GM12878 (cell line): ENCODE data around the gene CDC16. TPM values are rescaled to one million over a fixed set of nuclear protein-coding genes. Genes with fewer than 3 reads are reported as not detected.
"Not testable (repeated sequence)": the region's sequence is repeated elsewhere in the genome, so short reads cannot be mapped to it uniquely, and the experiment has no call there.

ENCODE experiments used
- ATAC-seq: fragments of 200-7000 bp; cut with Tn5 transposase; 3 replicates; pipeline ENCODE4 v1.9.1; 2020; ENCODE audit warnings: mild to moderate bottlenecking, moderate library complexity
- BruUV-seq: library from RNA; stranded (reverse); fragments of 400-500 nt; replicated peaks from 2 replicates; lab custom pipeline; 2021; lab: Mats Ljungman, UMichigan
- CTCF ChIA-PET: fragments of 300-600 bp; sonication (Branson Sonifier 250); formaldehyde crosslinking; extraction: SDS; loops from one replicate; lab custom pipeline; 2021; ENCODE audit warnings: inconsistent platforms; lab: Yijun Ruan, JAX
- POLR2A ChIA-PET: fragments of 350-600 bp; formaldehyde crosslinking; extraction: SDS; loops from one replicate; lab custom pipeline; 2021; ENCODE audit warnings: inconsistent platforms; lab: Charles Lee
- RAD21 ChIA-PET: fragments of 300-600 bp; sonication (Branson Sonifier 250); formaldehyde crosslinking; loops from one replicate; lab custom pipeline; 2023; ENCODE audit warnings: antibody characterized with exemption; ENCODE audit not compliant: unreplicated experiment; lab: Charles Lee
- SMC1A ChIA-PET: fragments of 300-600 bp; sonication (Branson Sonifier 250); formaldehyde crosslinking; loops from one replicate; lab custom pipeline; 2023; ENCODE audit not compliant: unreplicated experiment, uncharacterized antibody; lab: Charles Lee
- DNase-seq: peaks from one replicate; pipeline ENCODE4 v3.0.0-alpha.2; 2011; ENCODE audit warnings: low read depth, low spot score
- FAIRE-seq: peaks from 3 replicates; lab custom pipeline; 2011; peaks lifted over from hg19 to GRCh38; lab: Jason Lieb, UNC
- H2AFZ ChIP-seq: 2 replicates; pipeline ENCODE4 v1.6.0; 2011; ENCODE audit warnings: low read depth, low read length, control low read depth; ENCODE audit not compliant: control insufficient read depth
- H3K27ac ChIP-seq: 2 replicates; pipeline ENCODE4 v1.5.1; 2011; ENCODE audit warnings: control low read depth; ENCODE audit not compliant: control insufficient read depth, insufficient read depth
- H3K27me3 ChIP-seq, 2 experiments: replicated peaks in 1 of 2; 2 replicates each; pipeline versions ENCODE4 v1.6.0 to v1.6.1; 2011; ENCODE audit warnings: low read length in 1 of 2; ENCODE audit not compliant: control insufficient read depth in 2 of 2, insufficient read depth in 2 of 2
- H3K36me3 ChIP-seq, 2 experiments: 2 replicates each; pipeline ENCODE4 v1.5.1; 2011; ENCODE audit warnings: low read length in 1 of 2; ENCODE audit not compliant: control insufficient read depth in 2 of 2, insufficient read depth in 2 of 2
- H3K4me1 ChIP-seq: 2 replicates; pipeline ENCODE4 v1.6.1; 2011; ENCODE audit warnings: mild to moderate bottlenecking, low read length, moderate library complexity, mixed read lengths; ENCODE audit not compliant: control insufficient read depth, insufficient read depth
- H3K4me2 ChIP-seq: 2 replicates; pipeline ENCODE4 v1.6.0; 2011; ENCODE audit warnings: control low read depth; ENCODE audit not compliant: control insufficient read depth, insufficient read depth
- H3K4me3 ChIP-seq: fragments of 200-600 bp; sonication (generic); 2 replicates; pipeline ENCODE4 v1.5.1; 2016
- H3K79me2 ChIP-seq: 2 replicates; pipeline ENCODE4 v1.6.0; 2011; ENCODE audit warnings: low read length; ENCODE audit not compliant: control insufficient read depth, insufficient read depth
- H3K9ac ChIP-seq: 2 replicates; pipeline ENCODE4 v1.8.0; 2011; ENCODE audit warnings: low read length, control low read depth, mixed read lengths; ENCODE audit not compliant: control insufficient read depth, insufficient read depth
- H3K9me3 ChIP-seq: replicated peaks from 3 replicates; pipeline ENCODE4 v1.5.1; 2011; ENCODE audit warnings: mild to moderate bottlenecking, low read length; ENCODE audit not compliant: control insufficient read depth, insufficient read depth
- H4K20me1 ChIP-seq: 2 replicates; pipeline ENCODE4 v1.6.0; 2011; ENCODE audit not compliant: control insufficient read depth, insufficient read depth
- BRCA1 ChIP-seq: IDR thresholded peaks from 2 replicates; pipeline ENCODE4 v1.6.1; 2011; ENCODE audit warnings: low read depth, low read length, improper control_type of control experiment
- CHD1 ChIP-seq: IDR thresholded peaks from 2 replicates; pipeline ENCODE4 v1.6.1; 2012; ENCODE audit warnings: low read depth, low read length, improper control_type of control experiment
- CHD2 ChIP-seq: IDR thresholded peaks from 2 replicates; pipeline ENCODE4 v1.6.1; 2011; ENCODE audit warnings: low read depth, low read length, improper control_type of control experiment, borderline replicate concordance
- PML ChIP-seq: IDR thresholded peaks from 2 replicates; pipeline ENCODE4 v1.6.1; 2012; ENCODE audit warnings: low read length, inconsistent platforms
- whole genome bisulfite sequencing: methylation state at CpG from one replicate; pipeline ENCODE4 v1.1.6; 2016; ENCODE audit warnings: low lambda C conversion rate; ENCODE audit not compliant: insufficient replicate concordance, insufficient coverage; ENCODE audit errors: missing lambda C conversion rate; 5-methylcytosine and 5-hydroxymethylcytosine counted together
- in situ Hi-C: fragments of 300-500 bp; cut with MboI; formaldehyde crosslinking; loops from 9 replicates; pipeline ENCODE4 v1.14.3; 2018; ENCODE audit warnings: mixed read lengths
- intact Hi-C: fragments of 100-400 bp; cut with micrococcal nuclease; formaldehyde crosslinking; loops from one replicate; pipeline ENCODE4 v1.14.2; 2022; ENCODE audit not compliant: unreplicated experiment
- polyA plus RNA-seq, 11 experiments: library from polyadenylated mRNA; depleted of rRNA in 4 of 11; unstranded in 6 of 11; stranded (reverse) in 5 of 11; fragments of >200 nt; fragmentation: Nextera tagmentation in 4 of 11; fragmentation: Illumina TruSeq in 1 of 11; extraction: Ambion mirVana in 4 of 11; extraction: Trizol in 1 of 11; gene quantifications; 1 replicate in 1 of 11; 2 replicates in 10 of 11; pipeline versions ENCODE4 v1.2.1 to v1.2.3, GENCODE V29; 2011 to 2016; ENCODE audit warnings: inconsistent platforms in 2 of 11, missing spikeins in 2 of 11, low read depth in 1 of 11
- total RNA-seq, 4 experiments: library from RNA; depleted of rRNA in 3 of 4; stranded (reverse); fragments of >200 nt in 3 of 4; fragmentation: Illumina TruSeq in 1 of 4; extraction: Trizol in 1 of 4; gene quantifications; 2 replicates each; pipeline versions ENCODE4 v1.2.1 to v1.2.3, GENCODE V29; 2013 to 2021

Gene CDC16
- total and polyA plus RNA-seq, 10 of the 15 experiments (the other 5 are each of a cell fraction or from before 2014, with no cell fraction given), result 15.4 to 92.9 (median 31.4) TPM

GRCh38 chr13:114264313-114264712 is 29.6 kb downstream of the CDC16 start:
- 95% methylated on average over 13 of the region's 13 CpGs for WGBS
- H3K9me3 ChIP-seq, H4K20me1 ChIP-seq, H3K4me3 ChIP-seq, H2AFZ ChIP-seq, H3K9ac ChIP-seq, SMC1A ChIA-PET, FAIRE-seq, DNase-seq, ATAC-seq, in situ Hi-C loops, intact Hi-C loops, RAD21 ChIA-PET, H3K79me2 ChIP-seq, H3K27me3 ChIP-seq, H3K4me2 ChIP-seq, BruUV-seq, H3K27ac ChIP-seq: not testable (repeated sequence)
- Histone ChIP-seq H3K36me3 (peaks cover 10 to 33% of the 10 kb centered on the region in 2 experiments), H3K4me1 (peaks cover 46% of the 10 kb centered on the region)
- POLR2A ChIA-PET, result interaction anchor here (0.6 kb wide), 1 partner anchor 30 kb away, joined by 3 read pairs; no protein-coding TSS in a partner anchor
- CTCF ChIA-PET, result interaction anchor here (0.7 kb wide), 1 partner anchor 64 kb away, joined by 3 read pairs; no protein-coding TSS in a partner anchor

- H3K4me3 ChIP-seq, result no peak overlapping the region
- no TSS peak for BruUV-seq
- intact Hi-C loops (no loop called here), in situ Hi-C loops (no loop called here)
- RAD21 ChIA-PET, result no interaction called here
- TF ChIP-seq PML (no peak), BRCA1 (no peak), CHD2 (no peak), CHD1 (no peak)
- no peaks in the 10 kb centered on the region for H3K27me3 ChIP-seq
- no peak for ATAC-seq
- H3K36me3 ChIP-seq, result peaks cover 10 to 33% of the 10 kb centered on the region in 2 experiments
- CTCF ChIA-PET, result no interaction called here
- H2AFZ ChIP-seq, result no peak overlapping the region
- SMC1A ChIA-PET, result interaction anchor here (1.5 kb wide), 1 partner anchor 26 kb away, joined by 3 read pairs; no protein-coding TSS in a partner anchor
- H3K27ac ChIP-seq, result no peak overlapping the region
- H3K9ac ChIP-seq, result no peak overlapping the region
- no peak for FAIRE-seq
- peaks cover 2% of the 10 kb centered on the region; the same call in 1 of the 2 replicates for H3K79me2 ChIP-seq
- no peaks in the 10 kb centered on the region for H4K20me1 ChIP-seq
- DNase-seq, result no peak
- no peak overlapping the region for H3K4me2 ChIP-seq
- H3K4me1 ChIP-seq, result peaks cover 41% of the 10 kb centered on the region
- H3K9me3 ChIP-seq, result peaks cover 7% of the 10 kb centered on the region; the same call in 2 of the 3 replicates
- 95% methylated on average over 8 of the region's 8 CpGs for WGBS
- POLR2A ChIA-PET, result interaction anchor here (0.6 kb wide), 1 partner anchor 24 kb away, joined by 3 read pairs; no protein-coding TSS in a partner anchor
Measured at GRCh38 chr13:114264886-114265611, 30.4 kb downstream of the CDC16 start.
